ENCODE results near the gene EHMT1. TPM values are rescaled to one million over a fixed set of nuclear protein-coding genes. Genes with fewer than 3 reads are reported as not detected.

EHMT1 gene
- total and polyA plus RNA-seq, 9 of the 15 experiments (the other 6 are each of a cell fraction or from before 2014, with no cell fraction given) = 2.2 to 76.0 (median 36.4) TPM

GRCh38 chr9:137620581-137620980 lies 1.8 kb downstream of the EHMT1 start:
- Histone ChIP-seq H3K27me3 (ENCODE audit: control insufficient read depth in 2 of 2, insufficient read depth in 2 of 2, low read length in 2 of 2) (no peaks in the 10 kb centered on the region), H3K4me1 (replicated peaks in 1 of 2; ENCODE audit: control insufficient read depth in 2 of 2, insufficient read depth in 2 of 2, low read length in 2 of 2) (peaks cover 29 to 35% of the 10 kb centered on the region in 2 experiments), H3K9me1 (ENCODE audit: control insufficient read depth, insufficient read depth, low read length) (no peaks in the 10 kb centered on the region), H3K27ac (ENCODE audit: extremely low read depth, low read depth, low read length) (no peak overlapping the region), H4K20me1 (replicated peaks; ENCODE audit: control insufficient read depth, insufficient read depth, low read length) (peaks cover 4% of the 10 kb centered on the region), H2AFZ (ENCODE audit: low read depth, low read length) (no peak overlapping the region), H3K9me3 (replicated peaks; ENCODE audit: control insufficient read depth, insufficient read depth, low read depth, low read length) (no peaks in the 10 kb centered on the region), H3K9ac (ENCODE audit: insufficient read depth in 1 of 2, low read depth in 2 of 2, low read length in 2 of 2) (peak overlapping the region; percentile 1 to 80), H3K4me3 (no peak overlapping the region; the same call in 1 of the 2 replicates), H3K79me2 (ENCODE audit: control insufficient read depth, insufficient read depth, low read length) (peaks cover 84% of the 10 kb centered on the region), H3K36me3 (ENCODE audit: control insufficient read depth, insufficient read depth, low read length) (peaks cover 44% of the 10 kb centered on the region), H3K4me2 (ENCODE audit: insufficient read depth, low read length) (peak overlapping the region; percentile 55)
- BruUV-seq (replicated peaks) = no TSS peak
- no peak for TF ChIP-seq E2F1 (CRISPR knock-in tag; IDR thresholded peaks at IDR 0.05)
- TF ChIP-seq ZKSCAN1 (IDR thresholded peaks at IDR 0.05; ENCODE audit: low read depth, low read length) = peak; percentile 87
- TF ChIP-seq ZNF551 (CRISPR knock-in tag; IDR thresholded peaks at IDR 0.05) = no peak
- 66% methylated on average over 7 of the region's 7 CpGs for WGBS (ENCODE audit: insufficient coverage, low coverage, missing lambda C conversion rate)
- FAIRE-seq = peak; percentile 6
- intact Hi-C loops (cut with micrococcal nuclease) (loop anchor here (5.0 kb wide), 1 partner anchor 47 kb away; no protein-coding TSS in a partner anchor), in situ Hi-C loops (cut with MboI) (no loop called here)
- ATAC-seq = no peak
- no peak for DNase-seq (ENCODE audit: extremely low read depth in 1 of 4, low spot score in 3 of 4)
- ChIA-PET CTCF (ENCODE audit: low intra/inter-chr PET ratio) (no interaction called here), POLR2A (interaction anchor here (0.5 to 0.9 kb wide), 3 partner anchors 17 to 253 kb away, joined by 3 to 5 read pairs (median 4); no protein-coding TSS in a partner anchor)
